ES-I3 (cell line): ENCODE measurements around the gene FAM32A.

ENCODE experiments used
- H3K36me3 ChIP-seq: 2 replicates; pipeline ENCODE4 v1.6.1; 2013; ENCODE audit warnings: mild to moderate bottlenecking, low read length, control low read depth, moderate library complexity; ENCODE audit not compliant: insufficient read depth
- H3K4me1 ChIP-seq: 2 replicates; pipeline ENCODE4 v1.6.1; 2013; ENCODE audit warnings: mild to moderate bottlenecking, control low read depth, low read length; ENCODE audit not compliant: insufficient read depth
- H3K9ac ChIP-seq: 2 replicates; pipeline ENCODE4 v1.6.1; 2013; ENCODE audit warnings: low read depth, mild to moderate bottlenecking, low read length, moderate library complexity
- H3K9me3 ChIP-seq: 2 replicates; pipeline ENCODE4 v1.6.1; 2013; ENCODE audit warnings: mild to moderate bottlenecking, low read length, moderate library complexity; ENCODE audit not compliant: control insufficient read depth, insufficient read depth

FAM32A gene

DNA sequence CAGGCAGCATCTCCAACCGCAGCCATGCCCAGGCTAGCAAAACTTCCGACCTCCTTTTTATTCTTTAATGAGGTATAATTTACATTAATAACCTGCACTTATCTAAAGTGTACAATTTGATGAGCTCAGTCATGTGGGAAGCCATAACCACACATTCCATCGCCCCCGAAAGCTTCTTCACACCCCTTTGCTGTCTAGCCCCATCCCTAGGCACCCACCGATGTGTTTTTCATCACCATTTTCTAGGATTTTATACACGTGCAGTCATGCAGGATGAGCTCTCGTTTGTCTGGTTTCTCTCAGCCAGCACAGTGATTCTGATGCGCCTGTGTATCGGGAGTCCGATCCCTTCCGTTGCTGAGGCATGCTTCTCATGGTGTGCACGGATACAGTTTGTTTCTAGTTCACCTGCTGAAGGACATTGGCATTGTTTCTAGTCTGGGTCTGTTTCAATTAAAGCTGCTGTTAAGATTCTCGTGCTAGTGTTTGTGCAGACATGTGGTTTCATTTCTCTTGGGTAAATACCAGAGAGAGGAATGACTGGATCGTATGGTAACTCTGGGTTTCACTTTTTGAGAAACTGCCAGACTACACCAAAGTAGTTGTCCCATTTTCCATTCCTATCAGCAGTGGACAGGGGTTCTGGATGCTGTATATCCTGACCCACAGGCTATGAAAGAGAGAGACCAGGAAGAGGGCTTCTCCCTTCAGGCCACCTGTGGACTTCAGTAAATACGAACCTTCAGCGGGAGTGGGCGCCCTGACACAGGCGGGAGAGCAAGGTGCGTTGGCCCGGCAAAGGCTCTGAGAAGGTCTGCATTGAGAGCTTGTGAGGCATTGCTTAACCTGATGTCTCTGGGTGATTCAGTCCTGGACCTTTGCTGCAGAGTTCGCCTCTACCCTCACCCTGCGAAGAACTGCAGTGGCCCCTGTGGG lies 17.4 kb downstream of the FAM32A start:
- H3K9ac ChIP-seq = no peak overlapping the region
- H3K36me3 ChIP-seq = peaks cover 4% of the 10 kb centered on the region; the same call in 1 of the 2 replicates
- H3K4me1 ChIP-seq = no peaks in the 10 kb centered on the region
- H3K9me3 ChIP-seq = no peaks in the 10 kb centered on the region

- Histone ChIP-seq H3K9ac (no peak overlapping the region), H3K36me3 (peaks cover 8% of the 10 kb centered on the region; the same call in 1 of the 2 replicates), H3K4me1 (no peaks in the 10 kb centered on the region)
Measured at GRCh38 chr19:16203256-16204004, 18.2 kb downstream of the FAM32A start.

GRCh38 chr19:16204005-16204294 lies 18.7 kb downstream of the FAM32A start:
- H3K9me3 ChIP-seq = no peaks in the 10 kb centered on the region
- no peaks in the 10 kb centered on the region for H3K4me1 ChIP-seq
- peaks cover 8% of the 10 kb centered on the region; the same call in 1 of the 2 replicates for H3K36me3 ChIP-seq
- no peak overlapping the region for H3K9ac ChIP-seq

More at GRCh38 chr19:16203256-16204004, 18.2 kb downstream of the FAM32A start:
- no peaks in the 10 kb centered on the region for H3K9me3 ChIP-seq

DNA sequence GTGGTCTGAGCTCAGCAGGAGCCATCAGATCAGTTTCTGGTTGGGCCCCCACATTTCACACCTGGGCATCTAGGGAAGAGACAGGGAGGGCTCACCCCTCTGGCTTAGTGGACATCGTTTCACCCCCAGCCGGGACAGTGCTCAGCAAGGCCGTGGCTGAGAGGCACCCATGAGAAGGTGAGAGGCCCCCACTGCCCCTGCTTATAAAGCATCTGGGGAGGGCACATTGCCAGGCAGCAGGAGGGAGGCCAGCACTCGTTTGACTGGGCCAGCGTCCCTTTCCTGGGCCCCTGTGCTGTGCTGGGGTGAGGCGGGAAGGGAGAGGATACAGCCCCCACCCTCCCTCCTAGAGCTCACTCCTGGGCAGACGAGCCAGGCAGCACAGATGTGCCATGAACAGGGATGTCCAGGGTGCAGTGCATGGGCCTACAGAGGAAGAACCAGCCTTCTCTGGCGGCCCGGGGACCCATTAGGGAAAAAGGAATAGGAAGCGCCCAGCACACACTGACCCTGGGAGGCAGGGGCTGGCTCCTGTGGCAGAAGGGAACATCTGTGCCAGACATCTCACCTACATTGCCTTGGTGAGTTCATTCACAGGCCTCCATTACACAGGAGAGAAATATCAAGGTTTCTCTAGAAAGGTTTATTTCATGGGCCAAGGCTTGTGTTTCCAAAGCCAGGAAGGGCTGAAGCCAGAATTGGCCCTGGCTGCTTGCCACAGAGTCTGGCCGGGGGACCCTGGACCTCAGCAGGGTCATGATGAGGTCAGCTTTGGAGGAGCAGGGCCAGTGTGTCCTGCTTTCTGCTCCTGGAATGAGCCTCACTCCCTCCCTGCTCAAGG lies 20.2 kb downstream of the FAM32A start:
- H3K36me3 ChIP-seq = peaks cover 8% of the 10 kb centered on the region; the same call in 1 of the 2 replicates
- H3K4me1 ChIP-seq = no peaks in the 10 kb centered on the region
- no peaks in the 10 kb centered on the region for H3K9me3 ChIP-seq
- no peak overlapping the region for H3K9ac ChIP-seq

DNA sequence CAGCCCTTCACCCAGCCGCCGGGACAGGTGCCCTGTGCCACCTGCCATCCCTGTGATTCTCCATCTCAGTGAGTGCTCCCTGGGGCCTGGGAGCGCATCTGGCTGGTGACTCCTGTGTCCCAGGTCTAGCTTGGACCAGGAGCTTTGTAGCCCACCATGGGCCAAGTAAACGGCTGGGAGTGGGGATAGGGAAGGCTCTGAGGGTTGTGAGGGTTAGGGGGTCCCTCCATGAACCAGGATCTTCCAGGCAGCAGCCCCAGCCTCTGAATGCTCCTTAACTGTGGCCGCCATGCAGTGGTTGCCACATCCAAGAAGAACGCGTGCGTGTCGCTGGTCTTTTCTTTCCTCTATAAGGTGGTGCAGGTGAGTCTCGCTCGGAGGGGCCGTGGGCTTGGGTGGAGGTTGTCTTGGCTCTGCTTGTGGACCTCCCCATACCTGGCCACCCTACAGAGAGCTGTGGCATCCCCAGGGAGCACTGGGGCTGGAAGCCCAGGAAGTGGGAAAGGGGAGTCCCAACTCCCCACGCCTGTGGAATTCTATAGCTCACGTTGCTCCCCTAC lies 20.9 kb downstream of the FAM32A start:
- no peaks in the 10 kb centered on the region for H3K4me1 ChIP-seq
- H3K9me3 ChIP-seq = no peaks in the 10 kb centered on the region
- H3K9ac ChIP-seq = no peak overlapping the region
- H3K36me3 ChIP-seq = peaks cover 8% of the 10 kb centered on the region; the same call in 1 of the 2 replicates

GRCh38 chr19:16206637-16207036 lies 21.4 kb downstream of the FAM32A start:
- Histone ChIP-seq H3K9me3 (no peaks in the 10 kb centered on the region), H3K4me1 (no peaks in the 10 kb centered on the region), H3K9ac (no peak overlapping the region), H3K36me3 (peaks cover 8% of the 10 kb centered on the region; the same call in 1 of the 2 replicates)

DNA sequence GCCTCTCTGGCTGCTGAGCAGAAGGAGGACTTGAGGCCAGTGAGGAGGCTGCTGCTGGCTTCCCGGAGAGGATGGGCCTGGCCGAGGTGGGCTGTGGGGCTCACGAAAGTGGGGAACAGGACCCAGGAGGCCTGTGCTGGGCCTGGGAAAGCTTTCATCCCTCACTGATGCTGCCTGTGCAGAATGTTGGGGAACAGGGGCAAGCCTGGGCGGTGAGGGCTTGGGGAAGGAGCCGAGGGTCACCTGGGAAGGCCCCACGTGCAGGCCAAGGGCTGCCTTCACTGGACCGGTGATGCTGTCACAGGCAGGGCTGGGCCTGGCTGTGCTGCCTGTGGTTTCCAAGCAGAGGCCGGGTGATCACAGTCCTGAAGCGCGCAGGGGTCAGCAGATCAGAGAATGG lies 21.9 kb downstream of the FAM32A start:
- no peaks in the 10 kb centered on the region for H3K4me1 ChIP-seq
- H3K9ac ChIP-seq = no peak overlapping the region
- no peaks in the 10 kb centered on the region for H3K9me3 ChIP-seq
- H3K36me3 ChIP-seq = peaks cover 8% of the 10 kb centered on the region; the same call in 1 of the 2 replicates

GRCh38 chr19:16207490-16208025 lies 22.3 kb downstream of the FAM32A start:
- Histone ChIP-seq H3K9me3 (no peaks in the 10 kb centered on the region), H3K36me3 (peaks cover 8% of the 10 kb centered on the region; the same call in 1 of the 2 replicates), H3K9ac (no peak overlapping the region), H3K4me1 (no peaks in the 10 kb centered on the region)

DNA sequence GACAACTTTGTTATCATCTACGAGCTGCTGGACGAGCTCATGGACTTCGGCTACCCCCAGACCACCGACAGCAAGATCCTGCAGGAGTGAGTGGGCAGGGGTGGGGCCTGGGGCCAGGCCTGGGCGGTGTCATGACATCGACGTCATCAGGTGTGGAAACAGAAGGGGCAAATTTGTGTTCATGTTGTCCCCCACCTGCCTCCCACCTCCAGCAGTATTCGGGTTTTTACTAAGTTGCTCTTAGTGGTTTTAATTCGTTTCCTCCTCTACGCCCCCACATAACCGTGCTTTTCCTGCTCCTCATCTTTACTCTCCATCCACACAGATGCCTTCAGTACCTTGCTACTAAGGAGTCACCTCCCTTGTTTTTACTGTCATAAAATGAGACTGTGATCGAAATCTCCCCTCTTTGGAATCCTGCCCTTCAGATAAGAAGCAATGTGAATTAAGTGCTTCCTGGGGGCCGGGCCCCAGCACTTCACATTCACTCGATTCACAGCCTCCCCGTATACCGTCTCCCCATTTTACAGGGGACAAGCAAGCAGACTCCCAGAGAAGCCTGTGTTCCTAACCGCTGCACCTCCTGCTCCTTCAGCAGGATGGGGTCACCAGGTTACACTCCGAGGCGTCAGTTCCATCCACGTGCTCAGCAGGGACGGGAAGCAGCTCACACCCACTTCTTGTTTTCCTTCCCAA lies 23.0 kb downstream of the FAM32A start:
- no peak overlapping the region for H3K9ac ChIP-seq
- H3K4me1 ChIP-seq = no peaks in the 10 kb centered on the region
- H3K36me3 ChIP-seq = peaks cover 8% of the 10 kb centered on the region; the same call in 1 of the 2 replicates
- H3K9me3 ChIP-seq = no peaks in the 10 kb centered on the region

DNA sequence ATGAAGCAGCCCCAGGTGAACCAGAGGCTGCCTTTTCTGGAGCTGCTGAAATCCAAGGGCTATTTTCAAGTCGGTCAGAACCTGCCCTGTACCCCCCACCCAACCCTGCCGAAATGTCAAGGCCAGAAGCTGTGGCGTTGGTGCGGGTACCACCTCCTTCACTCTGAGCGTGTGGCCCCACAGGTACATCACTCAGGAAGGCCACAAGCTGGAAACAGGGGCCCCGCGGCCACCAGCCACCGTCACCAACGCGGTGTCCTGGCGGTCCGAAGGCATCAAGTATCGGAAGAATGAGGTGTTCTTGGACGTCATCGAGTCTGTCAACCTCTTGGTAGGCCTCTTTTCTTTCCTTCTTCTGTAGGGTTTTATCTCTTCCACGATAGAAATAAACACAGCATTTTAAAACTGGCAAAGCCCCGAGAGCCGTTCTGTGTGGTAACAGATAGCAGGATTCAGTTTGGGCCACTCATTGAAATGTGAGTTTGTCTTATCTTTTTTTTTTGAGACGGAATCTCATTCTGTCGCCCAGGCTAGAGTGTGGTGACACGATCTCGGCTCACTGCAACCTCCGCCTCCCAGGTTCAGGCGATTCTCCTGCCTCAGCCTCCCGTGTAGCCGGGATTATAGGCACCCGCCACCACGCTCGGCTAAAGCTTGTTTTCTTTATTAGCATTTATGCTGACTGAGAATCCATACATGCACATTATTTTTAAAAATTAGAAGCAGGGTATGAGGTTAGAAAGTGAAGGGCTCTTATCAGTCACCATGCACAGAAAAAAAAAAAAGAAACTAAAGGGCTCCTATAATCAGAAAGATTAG lies 23.8 kb downstream of the FAM32A start:
- no peak overlapping the region for H3K9ac ChIP-seq
- no peaks in the 10 kb centered on the region for H3K4me1 ChIP-seq
- peaks cover 4% of the 10 kb centered on the region; the same call in 1 of the 2 replicates for H3K36me3 ChIP-seq
- no peaks in the 10 kb centered on the region for H3K9me3 ChIP-seq

- no peaks in the 10 kb centered on the region for H3K9me3 ChIP-seq
- no peak overlapping the region for H3K9ac ChIP-seq
- H3K36me3 ChIP-seq = peaks cover 4% of the 10 kb centered on the region; the same call in 1 of the 2 replicates
- H3K4me1 ChIP-seq = no peaks in the 10 kb centered on the region
Measured at GRCh38 chr19:16210168-16210567, 25.0 kb downstream of the FAM32A start.

- H3K9me3 ChIP-seq = no peaks in the 10 kb centered on the region
- no peaks in the 10 kb centered on the region for H3K4me1 ChIP-seq
- peaks cover 3% of the 10 kb centered on the region; the same call in 1 of the 2 replicates for H3K36me3 ChIP-seq
- no peak overlapping the region for H3K9ac ChIP-seq
Measured at GRCh38 chr19:16213076-16213475, 27.9 kb downstream of the FAM32A start.
